G401.6 (cell line): Measurements from ENCODE around the gene CASKIN2.
"Not testable (repeated sequence)": the region's sequence is repeated elsewhere in the genome, so short reads cannot be mapped to it uniquely, and the experiment has no call there.

Experiments
- FAIRE-seq: peaks from 2 replicates; lab custom pipeline; 2012; peaks lifted over from hg19 to GRCh38; lab: Jason Lieb, UNC

The CASKIN2 gene

GRCh38 chr17:75521290-75521689, 6.0 kb upstream of the CASKIN2 start:
- FAIRE-seq, result no peak

GRCh38 chr17:75520413-75520812, 5.1 kb upstream of the CASKIN2 start:
- FAIRE-seq, result not testable (repeated sequence)

- FAIRE-seq, result no peak
Observed at GRCh38 chr17:75518983-75519537, 3.7 kb upstream of the CASKIN2 start.

GRCh38 chr17:75518201-75518600, 2.9 kb upstream of the CASKIN2 start:
- no peak for FAIRE-seq

- FAIRE-seq, result no peak
Observed at GRCh38 chr17:75517297-75517865, 2.0 kb upstream of the CASKIN2 start.

- no peak for FAIRE-seq
Observed at GRCh38 chr17:75516619-75517296, 1.4 kb upstream of the CASKIN2 start.

- FAIRE-seq, result no peak
Observed at GRCh38 chr17:75516255-75516618, 900 bp upstream of the CASKIN2 start, which contains the start of gene TSEN54. Gene TSEN54 (plus strand): TSS chr17:75516528. CDS start chr17:75516561, 33 bp downstream.

GRCh38 chr17:75514919-75515495, 330 bp downstream of the CASKIN2 start:
- no peak for FAIRE-seq

- no peak for FAIRE-seq
Observed at GRCh38 chr17:75514299-75514918, 928 bp downstream of the CASKIN2 start.

- FAIRE-seq, result no peak
Observed at GRCh38 chr17:75513641-75514000, 1.7 kb downstream of the CASKIN2 start.

GRCh38 chr17:75512926-75513640, 2.3 kb downstream of the CASKIN2 start:
- FAIRE-seq, result no peak

GRCh38 chr17:75511610-75512575, 3.4 kb downstream of the CASKIN2 start:
- no peak for FAIRE-seq

GRCh38 chr17:75511270-75511609, 4.1 kb downstream of the CASKIN2 start:
- FAIRE-seq, result no peak

GRCh38 chr17:75509528-75510258, 5.6 kb downstream of the CASKIN2 start:
- no peak for FAIRE-seq

GRCh38 chr17:75508931-75509361, 6.4 kb downstream of the CASKIN2 start:
- no peak for FAIRE-seq

GRCh38 chr17:75507733-75508719, 7.3 kb downstream of the CASKIN2 start:
- no peak for FAIRE-seq

GRCh38 chr17:75506888-75507287, 8.4 kb downstream of the CASKIN2 start:
- no peak for FAIRE-seq

GRCh38 chr17:75506134-75506533, 9.2 kb downstream of the CASKIN2 start:
- no peak for FAIRE-seq

- FAIRE-seq, result no peak
Observed at GRCh38 chr17:75505640-75506039, 9.7 kb downstream of the CASKIN2 start.

GRCh38 chr17:75505152-75505409, 10.3 kb downstream of the CASKIN2 start:
- FAIRE-seq, result no peak
